GM20000 (cell line): ENCODE results near the gene STMND1.

ENCODE experiments used
- DNase-seq: peaks from one replicate; pipeline ENCODE4 v3.0.0; 2012; ENCODE audit warnings: low spot score
- TF ChIP-seq, protein P1 (sequence below): IDR thresholded peaks from 2 replicates; pipeline ENCODE4 v1.5.1; 2012; ENCODE audit warnings: mild to moderate bottlenecking, control low read depth; ENCODE audit errors: extremely low read depth, missing control alignments

Gene STMND1

DNA sequence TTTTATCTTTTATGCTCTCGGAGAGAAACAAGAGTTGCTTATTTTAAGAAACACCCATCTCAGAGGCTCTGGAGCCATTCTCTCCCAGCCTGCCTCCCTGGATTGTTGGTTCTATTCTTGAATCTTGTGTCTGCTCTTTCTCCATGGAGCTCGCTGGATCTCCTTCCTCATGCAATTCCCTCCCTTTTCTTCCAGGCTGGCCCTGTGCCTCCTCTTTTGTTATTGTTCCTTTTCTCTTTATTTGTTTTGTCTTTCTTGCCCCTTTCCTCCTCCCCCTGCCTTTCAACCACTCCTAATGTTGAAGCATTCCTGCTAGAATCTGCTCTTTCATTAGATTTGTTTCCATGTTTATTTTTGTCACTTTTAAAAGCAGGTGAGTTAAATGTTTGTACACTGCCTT lies 76.5 kb downstream of the STMND1 start:
- DNase-seq, result no peak
- TF ChIP-seq, protein P1, sequence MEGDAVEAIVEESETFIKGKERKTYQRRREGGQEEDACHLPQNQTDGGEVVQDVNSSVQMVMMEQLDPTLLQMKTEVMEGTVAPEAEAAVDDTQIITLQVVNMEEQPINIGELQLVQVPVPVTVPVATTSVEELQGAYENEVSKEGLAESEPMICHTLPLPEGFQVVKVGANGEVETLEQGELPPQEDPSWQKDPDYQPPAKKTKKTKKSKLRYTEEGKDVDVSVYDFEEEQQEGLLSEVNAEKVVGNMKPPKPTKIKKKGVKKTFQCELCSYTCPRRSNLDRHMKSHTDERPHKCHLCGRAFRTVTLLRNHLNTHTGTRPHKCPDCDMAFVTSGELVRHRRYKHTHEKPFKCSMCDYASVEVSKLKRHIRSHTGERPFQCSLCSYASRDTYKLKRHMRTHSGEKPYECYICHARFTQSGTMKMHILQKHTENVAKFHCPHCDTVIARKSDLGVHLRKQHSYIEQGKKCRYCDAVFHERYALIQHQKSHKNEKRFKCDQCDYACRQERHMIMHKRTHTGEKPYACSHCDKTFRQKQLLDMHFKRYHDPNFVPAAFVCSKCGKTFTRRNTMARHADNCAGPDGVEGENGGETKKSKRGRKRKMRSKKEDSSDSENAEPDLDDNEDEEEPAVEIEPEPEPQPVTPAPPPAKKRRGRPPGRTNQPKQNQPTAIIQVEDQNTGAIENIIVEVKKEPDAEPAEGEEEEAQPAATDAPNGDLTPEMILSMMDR, result no peak

DNA sequence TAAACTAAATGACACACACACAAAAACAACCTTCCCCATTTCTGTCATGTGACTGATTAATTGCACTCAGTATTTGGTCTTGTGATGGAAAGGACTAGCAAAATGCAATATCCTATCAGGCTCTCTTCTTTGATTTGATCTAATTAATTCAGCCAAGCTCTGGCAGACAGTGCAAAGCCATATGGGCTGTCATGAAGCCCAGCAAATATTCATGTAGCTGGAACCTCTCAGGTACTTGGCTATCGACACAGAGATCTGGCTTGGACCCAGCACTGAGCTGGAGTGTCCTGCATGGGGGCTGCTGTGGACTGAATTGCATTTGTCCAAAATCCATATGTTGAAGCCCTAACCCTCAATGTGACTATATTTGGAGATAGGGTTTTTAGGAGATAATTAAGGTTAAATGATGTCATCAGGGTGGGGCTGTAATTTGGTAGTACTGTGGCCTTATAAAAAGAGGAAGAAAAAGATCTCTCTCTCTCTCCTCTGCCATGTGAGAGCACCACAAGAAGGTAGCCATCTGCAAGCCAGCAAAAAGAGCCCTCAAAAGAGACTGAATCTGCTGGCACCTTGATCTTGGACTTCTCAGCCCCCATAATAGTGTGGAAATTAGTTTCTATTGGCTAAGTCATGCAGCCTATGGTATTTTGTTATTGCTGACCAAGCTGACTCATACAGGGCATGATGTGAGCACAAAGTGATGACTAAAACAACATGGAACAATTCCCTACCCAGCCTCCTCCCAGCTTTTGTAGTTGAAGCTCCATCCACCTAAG lies 77.1 kb downstream of the STMND1 start:
- TF ChIP-seq, protein P1, result no peak
- DNase-seq, result no peak

DNA sequence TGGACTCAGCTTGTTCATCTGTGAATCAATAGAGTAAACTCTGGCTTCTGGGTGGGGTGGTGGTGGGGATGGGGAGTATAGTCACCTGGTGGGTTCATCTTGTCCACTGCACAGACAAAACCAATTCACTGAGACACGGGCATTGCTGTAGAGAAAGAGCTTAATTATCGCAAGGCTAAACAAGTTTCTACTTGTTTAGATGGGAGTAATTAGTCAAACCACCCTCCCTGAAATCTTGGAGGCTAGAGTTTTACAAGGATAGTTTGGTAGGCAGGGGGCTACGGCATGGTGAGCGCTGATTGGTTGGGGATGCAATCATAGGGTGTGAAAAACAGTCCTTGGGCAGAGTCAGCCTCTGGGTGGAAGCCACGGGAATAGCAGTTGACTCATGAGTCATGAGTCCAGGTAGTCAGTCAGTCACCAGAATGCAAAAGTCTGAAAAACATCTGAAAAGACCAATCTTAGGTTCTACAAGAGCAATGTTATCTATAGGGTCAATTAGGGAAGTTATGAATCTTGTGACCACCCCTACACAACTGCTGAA lies 77.8 kb downstream of the STMND1 start:
- TF ChIP-seq, protein P1, result no peak
- DNase-seq, result no peak
